SK-N-SH treated with all-trans-retinoic acid at 6 μM for 48 hours (cell line): Measurements from ENCODE around the gene ERGIC1.

Experiments
- ATAC-seq: fragments of 200-7000 bp; cut with Tn5 transposase; 3 replicates; pipeline ENCODE4 v1.9.1; 2020; ENCODE audit warnings: mild to moderate bottlenecking, moderate library complexity
- ARNTL ChIP-seq: fragments of 450-650 bp; formaldehyde crosslinking; IDR thresholded peaks from 2 replicates; pipeline ENCODE4 v1.5.0; 2020; ENCODE audit warnings: low read depth, mild to moderate bottlenecking, moderate library complexity, borderline replicate concordance
- BACH2 ChIP-seq: fragments of 250-450 bp; sonication (Bioruptor Pico); IDR thresholded peaks from 2 replicates; pipeline ENCODE4 v1.9.0; 2021; ENCODE audit warnings: mild to moderate bottlenecking, borderline replicate concordance
- CSDC2 ChIP-seq: fragments of 250-450 bp; sonication (Bioruptor Pico); IDR thresholded peaks from 2 replicates; pipeline ENCODE4 v1.5.0; 2020; ENCODE audit warnings: mild to moderate bottlenecking, moderate library complexity
- ESRRG ChIP-seq: fragments of 250-450 bp; sonication (Bioruptor Pico); IDR thresholded peaks from 2 replicates; pipeline ENCODE4 v1.6.1; 2021; ENCODE audit warnings: mild to moderate bottlenecking
- GLIS3 ChIP-seq: fragments of 250-450 bp; sonication (Bioruptor Pico); IDR thresholded peaks from 2 replicates; pipeline ENCODE4 v1.5.0; 2020; ENCODE audit warnings: mild to moderate bottlenecking, moderate library complexity
- ISL1 ChIP-seq: fragments of 250-450 bp; sonication (Bioruptor Pico); IDR thresholded peaks from 2 replicates; pipeline ENCODE4 v2.1.2; 2022; ENCODE audit warnings: mild to moderate bottlenecking, moderate library complexity
- OSR1 ChIP-seq: fragments of 250-450 bp; sonication (Bioruptor Pico); IDR thresholded peaks from 2 replicates; pipeline ENCODE4 v1.8.0; 2022; ENCODE audit warnings: moderate library complexity, mild to moderate bottlenecking, inconsistent platforms
- PPARA ChIP-seq: fragments of 250-450 bp; sonication (Bioruptor Pico); IDR thresholded peaks from 2 replicates; pipeline ENCODE4 v1.5.0; 2020; ENCODE audit warnings: mild to moderate bottlenecking, borderline replicate concordance
- RARB ChIP-seq: fragments of 250-450 bp; sonication (Bioruptor Pico); IDR thresholded peaks from 2 replicates; pipeline ENCODE4 v1.8.0; 2021; ENCODE audit warnings: mild to moderate bottlenecking, moderate library complexity
- SNAI2 ChIP-seq: fragments of 250-450 bp; sonication (Bioruptor Pico); IDR thresholded peaks from 2 replicates; pipeline ENCODE4 v1.5.0; 2020; ENCODE audit warnings: mild to moderate bottlenecking, moderate library complexity
- TOX ChIP-seq: fragments of 250-450 bp; sonication (Bioruptor Pico); IDR thresholded peaks from 2 replicates; pipeline ENCODE4 v1.8.0; 2021; ENCODE audit warnings: mild to moderate bottlenecking, moderate library complexity, borderline replicate concordance
- ZC3H10 ChIP-seq: fragments of 250-450 bp; sonication (Bioruptor Pico); IDR thresholded peaks from 2 replicates; pipeline ENCODE4 v1.5.1; 2021; ENCODE audit warnings: mild to moderate bottlenecking, moderate library complexity
- ZFP30 ChIP-seq: fragments of 450-650 bp; formaldehyde crosslinking; IDR thresholded peaks from 2 replicates; pipeline ENCODE4 v1.5.0; 2022; ENCODE audit warnings: mild to moderate bottlenecking, moderate library complexity
- ZNF565 ChIP-seq: fragments of 450-650 bp; formaldehyde crosslinking; conservative IDR thresholded peaks from 2 replicates; pipeline ENCODE4 v1.5.0; 2020; ENCODE audit warnings: low read depth, mild to moderate bottlenecking, moderate library complexity
- ZNF70 ChIP-seq: fragments of 450-650 bp; formaldehyde crosslinking; IDR thresholded peaks from 2 replicates; pipeline ENCODE4 v1.5.0; 2020; ENCODE audit warnings: mild to moderate bottlenecking, moderate library complexity
- ZNF8 ChIP-seq: fragments of 450-650 bp; formaldehyde crosslinking; IDR thresholded peaks from 2 replicates; pipeline ENCODE4 v1.5.0; 2020; ENCODE audit warnings: mild to moderate bottlenecking, moderate library complexity
- TF ChIP-seq, protein P1 (sequence below): fragments of 250-450 bp; sonication (Bioruptor Pico); IDR thresholded peaks from 2 replicates; pipeline ENCODE4 v1.5.0; 2020; ENCODE audit warnings: mild to moderate bottlenecking, moderate library complexity
- TF ChIP-seq, protein P2 (sequence below): fragments of 250-450 bp; sonication (Bioruptor Pico); IDR thresholded peaks from 2 replicates; pipeline ENCODE4 v1.5.1; 2020; ENCODE audit warnings: low read depth, mild to moderate bottlenecking, moderate library complexity
- TF ChIP-seq, protein P3 (sequence below): fragments of 250-450 bp; sonication (Bioruptor Pico); IDR thresholded peaks from 2 replicates; pipeline ENCODE4 v1.8.0; 2020; ENCODE audit warnings: mild to moderate bottlenecking, moderate library complexity, borderline replicate concordance
- TF ChIP-seq, protein P4 (sequence below): fragments of 250-450 bp; sonication (Bioruptor Pico); IDR thresholded peaks from 2 replicates; pipeline ENCODE4 v1.8.0; 2021; ENCODE audit warnings: low read depth, mild to moderate bottlenecking, moderate library complexity, borderline replicate concordance
- TF ChIP-seq, protein P5 (sequence below): fragments of 250-450 bp; sonication (Bioruptor Pico); IDR thresholded peaks from 2 replicates; pipeline ENCODE4 v1.5.1; 2021; ENCODE audit warnings: mild to moderate bottlenecking, moderate library complexity

ERGIC1 gene

DNA sequence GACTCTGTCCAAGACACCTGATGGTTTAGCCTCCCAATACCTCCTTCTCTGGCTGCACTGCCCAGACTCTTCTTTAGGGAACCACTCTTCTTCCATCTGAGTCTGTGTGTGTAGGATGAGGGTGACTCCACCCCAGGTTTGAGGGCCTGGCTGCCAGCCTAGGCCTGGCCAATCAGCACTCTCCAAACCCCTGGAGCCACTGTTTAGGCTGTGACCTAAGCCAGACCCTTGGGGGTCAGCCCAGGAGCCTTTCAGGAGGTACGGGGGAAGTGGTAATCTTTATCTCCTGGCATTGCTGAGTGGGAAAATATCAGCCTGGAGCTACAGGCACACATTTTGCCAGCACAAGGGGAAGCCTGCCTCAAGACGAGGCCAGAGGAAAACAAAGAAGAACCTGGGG is 6.2 kb upstream of the ERGIC1 start:
- no peak for ATAC-seq
- TF ChIP-seq ZNF8 (CRISPR knock-in tag): no peak
- no peak for TF ChIP-seq OSR1 (CRISPR knock-in tag)
- no peak for TF ChIP-seq ARNTL
- TF ChIP-seq BACH2 (CRISPR knock-in tag): no peak
- no peak for TF ChIP-seq GLIS3 (CRISPR knock-in tag)
- TF ChIP-seq, protein P1, sequence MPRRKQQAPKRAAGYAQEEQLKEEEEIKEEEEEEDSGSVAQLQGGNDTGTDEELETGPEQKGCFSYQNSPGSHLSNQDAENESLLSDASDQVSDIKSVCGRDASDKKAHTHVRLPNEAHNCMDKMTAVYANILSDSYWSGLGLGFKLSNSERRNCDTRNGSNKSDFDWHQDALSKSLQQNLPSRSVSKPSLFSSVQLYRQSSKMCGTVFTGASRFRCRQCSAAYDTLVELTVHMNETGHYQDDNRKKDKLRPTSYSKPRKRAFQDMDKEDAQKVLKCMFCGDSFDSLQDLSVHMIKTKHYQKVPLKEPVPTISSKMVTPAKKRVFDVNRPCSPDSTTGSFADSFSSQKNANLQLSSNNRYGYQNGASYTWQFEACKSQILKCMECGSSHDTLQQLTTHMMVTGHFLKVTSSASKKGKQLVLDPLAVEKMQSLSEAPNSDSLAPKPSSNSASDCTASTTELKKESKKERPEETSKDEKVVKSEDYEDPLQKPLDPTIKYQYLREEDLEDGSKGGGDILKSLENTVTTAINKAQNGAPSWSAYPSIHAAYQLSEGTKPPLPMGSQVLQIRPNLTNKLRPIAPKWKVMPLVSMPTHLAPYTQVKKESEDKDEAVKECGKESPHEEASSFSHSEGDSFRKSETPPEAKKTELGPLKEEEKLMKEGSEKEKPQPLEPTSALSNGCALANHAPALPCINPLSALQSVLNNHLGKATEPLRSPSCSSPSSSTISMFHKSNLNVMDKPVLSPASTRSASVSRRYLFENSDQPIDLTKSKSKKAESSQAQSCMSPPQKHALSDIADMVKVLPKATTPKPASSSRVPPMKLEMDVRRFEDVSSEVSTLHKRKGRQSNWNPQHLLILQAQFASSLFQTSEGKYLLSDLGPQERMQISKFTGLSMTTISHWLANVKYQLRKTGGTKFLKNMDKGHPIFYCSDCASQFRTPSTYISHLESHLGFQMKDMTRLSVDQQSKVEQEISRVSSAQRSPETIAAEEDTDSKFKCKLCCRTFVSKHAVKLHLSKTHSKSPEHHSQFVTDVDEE (CRISPR knock-in tag): no peak
- TF ChIP-seq CSDC2 (CRISPR knock-in tag): no peak
- no peak for TF ChIP-seq SNAI2
- TF ChIP-seq, protein P2, sequence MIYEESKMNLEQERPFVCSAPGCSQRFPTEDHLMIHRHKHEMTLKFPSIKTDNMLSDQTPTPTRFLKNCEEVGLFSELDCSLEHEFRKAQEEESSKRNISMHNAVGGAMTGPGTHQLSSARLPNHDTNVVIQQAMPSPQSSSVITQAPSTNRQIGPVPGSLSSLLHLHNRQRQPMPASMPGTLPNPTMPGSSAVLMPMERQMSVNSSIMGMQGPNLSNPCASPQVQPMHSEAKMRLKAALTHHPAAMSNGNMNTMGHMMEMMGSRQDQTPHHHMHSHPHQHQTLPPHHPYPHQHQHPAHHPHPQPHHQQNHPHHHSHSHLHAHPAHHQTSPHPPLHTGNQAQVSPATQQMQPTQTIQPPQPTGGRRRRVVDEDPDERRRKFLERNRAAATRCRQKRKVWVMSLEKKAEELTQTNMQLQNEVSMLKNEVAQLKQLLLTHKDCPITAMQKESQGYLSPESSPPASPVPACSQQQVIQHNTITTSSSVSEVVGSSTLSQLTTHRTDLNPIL (CRISPR knock-in tag): no peak
- no peak for TF ChIP-seq ESRRG (CRISPR knock-in tag)
- no peak for TF ChIP-seq ZNF70
- TF ChIP-seq ZFP30 (CRISPR knock-in tag): no peak
- TF ChIP-seq ZNF565 (CRISPR knock-in tag): no peak
- TF ChIP-seq, protein P3, sequence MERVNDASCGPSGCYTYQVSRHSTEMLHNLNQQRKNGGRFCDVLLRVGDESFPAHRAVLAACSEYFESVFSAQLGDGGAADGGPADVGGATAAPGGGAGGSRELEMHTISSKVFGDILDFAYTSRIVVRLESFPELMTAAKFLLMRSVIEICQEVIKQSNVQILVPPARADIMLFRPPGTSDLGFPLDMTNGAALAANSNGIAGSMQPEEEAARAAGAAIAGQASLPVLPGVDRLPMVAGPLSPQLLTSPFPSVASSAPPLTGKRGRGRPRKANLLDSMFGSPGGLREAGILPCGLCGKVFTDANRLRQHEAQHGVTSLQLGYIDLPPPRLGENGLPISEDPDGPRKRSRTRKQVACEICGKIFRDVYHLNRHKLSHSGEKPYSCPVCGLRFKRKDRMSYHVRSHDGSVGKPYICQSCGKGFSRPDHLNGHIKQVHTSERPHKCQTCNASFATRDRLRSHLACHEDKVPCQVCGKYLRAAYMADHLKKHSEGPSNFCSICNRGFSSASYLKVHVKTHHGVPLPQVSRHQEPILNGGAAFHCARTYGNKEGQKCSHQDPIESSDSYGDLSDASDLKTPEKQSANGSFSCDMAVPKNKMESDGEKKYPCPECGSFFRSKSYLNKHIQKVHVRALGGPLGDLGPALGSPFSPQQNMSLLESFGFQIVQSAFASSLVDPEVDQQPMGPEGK (CRISPR knock-in tag): no peak
- TF ChIP-seq RARB (CRISPR knock-in tag): no peak
- TF ChIP-seq, protein P4, sequence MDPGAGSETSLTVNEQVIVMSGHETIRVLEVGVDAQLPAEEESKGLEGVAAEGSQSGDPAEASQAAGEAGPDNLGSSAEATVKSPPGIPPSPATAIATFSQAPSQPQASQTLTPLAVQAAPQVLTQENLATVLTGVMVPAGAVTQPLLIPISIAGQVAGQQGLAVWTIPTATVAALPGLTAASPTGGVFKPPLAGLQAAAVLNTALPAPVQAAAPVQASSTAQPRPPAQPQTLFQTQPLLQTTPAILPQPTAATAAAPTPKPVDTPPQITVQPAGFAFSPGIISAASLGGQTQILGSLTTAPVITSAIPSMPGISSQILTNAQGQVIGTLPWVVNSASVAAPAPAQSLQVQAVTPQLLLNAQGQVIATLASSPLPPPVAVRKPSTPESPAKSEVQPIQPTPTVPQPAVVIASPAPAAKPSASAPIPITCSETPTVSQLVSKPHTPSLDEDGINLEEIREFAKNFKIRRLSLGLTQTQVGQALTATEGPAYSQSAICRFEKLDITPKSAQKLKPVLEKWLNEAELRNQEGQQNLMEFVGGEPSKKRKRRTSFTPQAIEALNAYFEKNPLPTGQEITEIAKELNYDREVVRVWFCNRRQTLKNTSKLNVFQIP (CRISPR knock-in tag): no peak
- no peak for TF ChIP-seq ZC3H10 (CRISPR knock-in tag)
- no peak for TF ChIP-seq PPARA (CRISPR knock-in tag)

DNA sequence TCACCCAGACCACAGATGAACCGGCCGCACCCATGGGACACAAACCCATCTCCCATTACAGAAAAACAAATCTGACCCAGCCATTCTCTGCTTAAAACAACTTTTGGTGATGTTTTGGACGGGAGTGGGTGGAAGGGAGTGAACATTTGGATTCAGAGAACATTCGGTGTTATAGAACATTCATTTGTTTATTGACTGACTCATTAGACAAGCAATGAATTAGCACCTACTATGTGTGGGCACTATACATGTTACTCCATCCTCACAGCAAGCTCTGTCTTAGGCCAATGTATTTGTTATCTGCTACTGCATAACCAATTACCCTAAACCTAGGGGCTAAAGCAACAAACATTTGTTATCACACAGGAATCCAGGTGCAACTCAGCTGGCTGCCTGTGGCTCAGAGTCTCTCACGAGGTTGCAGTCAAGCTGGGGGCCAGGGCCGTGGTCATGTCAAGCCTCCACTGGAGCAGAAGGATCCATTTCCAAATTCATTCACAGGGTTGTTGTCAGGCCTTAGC is 5.1 kb upstream of the ERGIC1 start:
- TF ChIP-seq OSR1 (CRISPR knock-in tag) (no peak), ESRRG (CRISPR knock-in tag) (no peak), ZNF70 (no peak), PPARA (CRISPR knock-in tag) (no peak), BACH2 (CRISPR knock-in tag) (no peak), GLIS3 (CRISPR knock-in tag) (no peak)
- TF ChIP-seq, protein P3 (CRISPR knock-in tag): no peak
- TF ChIP-seq, all 23 proteins: peak for 0
- no peak for ATAC-seq

DNA sequence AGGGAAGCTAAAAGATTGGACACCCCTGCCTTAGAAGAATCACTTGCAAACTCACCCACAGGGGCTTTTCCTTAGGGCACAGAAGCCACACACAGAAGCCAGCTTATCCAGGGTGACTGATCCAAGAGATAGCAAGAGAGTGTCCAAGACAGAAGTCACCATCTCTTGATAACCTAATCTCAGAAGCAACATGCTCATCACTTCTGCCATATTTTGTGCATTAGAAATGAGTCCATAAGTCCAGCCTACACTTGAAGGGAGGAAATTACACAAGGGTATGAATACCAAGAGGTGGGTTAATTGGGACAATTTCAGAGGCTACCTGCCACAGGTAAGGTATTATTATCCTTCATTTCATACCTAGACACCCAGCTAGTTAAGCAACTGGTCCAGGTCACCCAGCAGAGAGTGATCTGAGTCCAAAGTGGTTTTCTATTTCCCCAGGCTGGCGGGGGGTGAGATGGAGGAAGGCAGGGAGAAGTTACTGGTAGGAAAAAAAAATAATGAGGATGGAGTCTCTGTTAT is 3.7 kb upstream of the ERGIC1 start:
- ATAC-seq: no peak
- TF ChIP-seq RARB (CRISPR knock-in tag) (no peak), TOX (CRISPR knock-in tag) (no peak), ISL1 (CRISPR knock-in tag) (no peak), ZNF70 (no peak), CSDC2 (CRISPR knock-in tag) (no peak), ZNF8 (CRISPR knock-in tag) (no peak), ESRRG (CRISPR knock-in tag) (no peak), ZNF565 (CRISPR knock-in tag) (no peak), ZC3H10 (CRISPR knock-in tag) (no peak)
- TF ChIP-seq, protein P4 (CRISPR knock-in tag): no peak
- TF ChIP-seq, protein P2 (CRISPR knock-in tag): no peak
- TF ChIP-seq, protein P5, sequence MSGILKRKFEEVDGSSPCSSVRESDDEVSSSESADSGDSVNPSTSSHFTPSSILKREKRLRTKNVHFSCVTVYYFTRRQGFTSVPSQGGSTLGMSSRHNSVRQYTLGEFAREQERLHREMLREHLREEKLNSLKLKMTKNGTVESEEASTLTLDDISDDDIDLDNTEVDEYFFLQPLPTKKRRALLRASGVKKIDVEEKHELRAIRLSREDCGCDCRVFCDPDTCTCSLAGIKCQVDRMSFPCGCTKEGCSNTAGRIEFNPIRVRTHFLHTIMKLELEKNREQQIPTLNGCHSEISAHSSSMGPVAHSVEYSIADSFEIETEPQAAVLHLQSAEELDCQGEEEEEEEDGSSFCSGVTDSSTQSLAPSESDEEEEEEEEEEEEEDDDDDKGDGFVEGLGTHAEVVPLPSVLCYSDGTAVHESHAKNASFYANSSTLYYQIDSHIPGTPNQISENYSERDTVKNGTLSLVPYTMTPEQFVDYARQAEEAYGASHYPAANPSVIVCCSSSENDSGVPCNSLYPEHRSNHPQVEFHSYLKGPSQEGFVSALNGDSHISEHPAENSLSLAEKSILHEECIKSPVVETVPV: no peak
